ENCODE measurements around the gene FAM240B. TPM values are rescaled to one million over a fixed set of nuclear protein-coding genes. Genes with fewer than 3 reads are reported as not detected.

FAM240B gene
- total and polyA plus RNA-seq, 2 experiments from 2014 or later = not detected

- TF ChIP-seq, protein P1, sequence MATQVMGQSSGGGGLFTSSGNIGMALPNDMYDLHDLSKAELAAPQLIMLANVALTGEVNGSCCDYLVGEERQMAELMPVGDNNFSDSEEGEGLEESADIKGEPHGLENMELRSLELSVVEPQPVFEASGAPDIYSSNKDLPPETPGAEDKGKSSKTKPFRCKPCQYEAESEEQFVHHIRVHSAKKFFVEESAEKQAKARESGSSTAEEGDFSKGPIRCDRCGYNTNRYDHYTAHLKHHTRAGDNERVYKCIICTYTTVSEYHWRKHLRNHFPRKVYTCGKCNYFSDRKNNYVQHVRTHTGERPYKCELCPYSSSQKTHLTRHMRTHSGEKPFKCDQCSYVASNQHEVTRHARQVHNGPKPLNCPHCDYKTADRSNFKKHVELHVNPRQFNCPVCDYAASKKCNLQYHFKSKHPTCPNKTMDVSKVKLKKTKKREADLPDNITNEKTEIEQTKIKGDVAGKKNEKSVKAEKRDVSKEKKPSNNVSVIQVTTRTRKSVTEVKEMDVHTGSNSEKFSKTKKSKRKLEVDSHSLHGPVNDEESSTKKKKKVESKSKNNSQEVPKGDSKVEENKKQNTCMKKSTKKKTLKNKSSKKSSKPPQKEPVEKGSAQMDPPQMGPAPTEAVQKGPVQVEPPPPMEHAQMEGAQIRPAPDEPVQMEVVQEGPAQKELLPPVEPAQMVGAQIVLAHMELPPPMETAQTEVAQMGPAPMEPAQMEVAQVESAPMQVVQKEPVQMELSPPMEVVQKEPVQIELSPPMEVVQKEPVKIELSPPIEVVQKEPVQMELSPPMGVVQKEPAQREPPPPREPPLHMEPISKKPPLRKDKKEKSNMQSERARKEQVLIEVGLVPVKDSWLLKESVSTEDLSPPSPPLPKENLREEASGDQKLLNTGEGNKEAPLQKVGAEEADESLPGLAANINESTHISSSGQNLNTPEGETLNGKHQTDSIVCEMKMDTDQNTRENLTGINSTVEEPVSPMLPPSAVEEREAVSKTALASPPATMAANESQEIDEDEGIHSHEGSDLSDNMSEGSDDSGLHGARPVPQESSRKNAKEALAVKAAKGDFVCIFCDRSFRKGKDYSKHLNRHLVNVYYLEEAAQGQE (IDR thresholded peaks at IDR 0.05; ENCODE audit: unreplicated experiment) = no peak
- TF ChIP-seq ZNF114 (CRISPR knock-in tag; IDR thresholded peaks at IDR 0.05) (no peak), CREB1 (CRISPR knock-in tag; IDR thresholded peaks at IDR 0.05; ENCODE audit: low read depth) (no peak), STAT1 (IDR thresholded peaks at IDR 0.05; ENCODE audit: unreplicated experiment) (no peak), NANOG (IDR thresholded peaks at IDR 0.05; ENCODE audit: borderline replicate concordance) (no peak)
Observed at GRCh38 chr9:38668791-38669466, 51.0 kb downstream of the FAM240B start (continued).

GRCh38 chr9:38662763-38663593 is 57.0 kb downstream of the FAM240B start:
- TF ChIP-seq, protein P2, sequence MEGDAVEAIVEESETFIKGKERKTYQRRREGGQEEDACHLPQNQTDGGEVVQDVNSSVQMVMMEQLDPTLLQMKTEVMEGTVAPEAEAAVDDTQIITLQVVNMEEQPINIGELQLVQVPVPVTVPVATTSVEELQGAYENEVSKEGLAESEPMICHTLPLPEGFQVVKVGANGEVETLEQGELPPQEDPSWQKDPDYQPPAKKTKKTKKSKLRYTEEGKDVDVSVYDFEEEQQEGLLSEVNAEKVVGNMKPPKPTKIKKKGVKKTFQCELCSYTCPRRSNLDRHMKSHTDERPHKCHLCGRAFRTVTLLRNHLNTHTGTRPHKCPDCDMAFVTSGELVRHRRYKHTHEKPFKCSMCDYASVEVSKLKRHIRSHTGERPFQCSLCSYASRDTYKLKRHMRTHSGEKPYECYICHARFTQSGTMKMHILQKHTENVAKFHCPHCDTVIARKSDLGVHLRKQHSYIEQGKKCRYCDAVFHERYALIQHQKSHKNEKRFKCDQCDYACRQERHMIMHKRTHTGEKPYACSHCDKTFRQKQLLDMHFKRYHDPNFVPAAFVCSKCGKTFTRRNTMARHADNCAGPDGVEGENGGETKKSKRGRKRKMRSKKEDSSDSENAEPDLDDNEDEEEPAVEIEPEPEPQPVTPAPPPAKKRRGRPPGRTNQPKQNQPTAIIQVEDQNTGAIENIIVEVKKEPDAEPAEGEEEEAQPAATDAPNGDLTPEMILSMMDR (conservative IDR thresholded peaks at IDR 0.05; ENCODE audit: low read depth in 2 of 2) = peak; percentile 61 to 74
- no peak for TF ChIP-seq ZNF114 (CRISPR knock-in tag; IDR thresholded peaks at IDR 0.05)
- H3K27me3 Mint-ChIP-seq (ENCODE audit: insufficient read depth, low read depth, poor library complexity) = no peaks in the 10 kb centered on the region
- no peaks in the 10 kb centered on the region for H3K36me3 ChIP-seq (ENCODE audit: insufficient read depth)
- peak; percentile 48 for DNase-seq (ENCODE audit: low spot score)
- no peak overlapping the region for H3K4me2 ChIP-seq
- no peaks in the 10 kb centered on the region for H3K27me3 ChIP-seq (ENCODE audit: insufficient read depth)
- no peaks in the 10 kb centered on the region for H3K79me2 ChIP-seq (replicated peaks; ENCODE audit: insufficient read depth)
- no peaks in the 10 kb centered on the region for H3F3A ChIP-seq (replicated peaks; ENCODE audit: low read depth)
- H3K9me2 ChIP-seq (ENCODE audit: insufficient read depth) = no peaks in the 10 kb centered on the region
- H3K4me3 Mint-ChIP-seq = no peak overlapping the region
- peaks cover 4% of the 10 kb centered on the region; the same call in 1 of the 2 replicates for H3K4me1 ChIP-seq (ENCODE audit: insufficient read depth)
- peak; percentile 81 for ATAC-seq
- H3K4me3 ChIP-seq = no peak overlapping the region
- H3K27ac ChIP-seq (ENCODE audit: low read depth) = no peak overlapping the region
- no peak overlapping the region for H3K27ac Mint-ChIP-seq
- H4K20me1 ChIP-seq (replicated peaks; ENCODE audit: insufficient read depth) = no peaks in the 10 kb centered on the region
- H3K9me3 Mint-ChIP-seq = no peaks in the 10 kb centered on the region; the same call in 2 of the 3 replicates
- no peaks in the 10 kb centered on the region for H3K36me3 Mint-ChIP-seq (ENCODE audit: low read depth)
- peaks cover 11% of the 10 kb centered on the region; the same call in 2 of the 3 replicates for H3K4me1 Mint-ChIP-seq
- H2AFZ ChIP-seq = peak overlapping the region; percentile 84; the same call in 1 of the 2 replicates

Data from GM23338 (cell line).